Activated gamma-delta T cell treated with anti-CD3 and anti-CD28 coated beads, Interleukin-2, amount 50 U/mL, for 16 hours (primary cell): ENCODE data around the gene PDE3A.

Source experiments
- DNase-seq: peaks from one replicate; pipeline ENCODE4 v3.0.0-alpha.2; 2020; ENCODE audit warnings: low read depth

Gene PDE3A

DNA sequence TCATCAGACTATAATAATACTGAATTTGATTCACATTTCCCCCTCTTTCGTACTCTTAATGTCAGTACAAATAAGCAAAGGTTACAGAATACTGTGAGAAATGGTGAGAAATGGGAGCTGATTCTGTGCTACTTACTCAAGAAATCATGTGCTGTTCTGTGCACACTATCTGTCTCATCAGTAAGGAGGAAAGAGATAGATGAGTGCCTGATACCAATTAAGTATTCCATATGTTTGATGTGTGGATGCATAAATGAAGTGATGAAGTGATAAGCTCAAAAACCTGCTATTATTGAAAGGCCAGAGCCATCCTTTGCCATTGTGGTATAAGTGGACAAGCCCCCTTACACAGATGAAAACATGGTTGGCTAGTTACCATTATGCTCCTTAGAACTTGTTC, 127.7 kb downstream of the PDE3A start:
- no peak for DNase-seq

DNA sequence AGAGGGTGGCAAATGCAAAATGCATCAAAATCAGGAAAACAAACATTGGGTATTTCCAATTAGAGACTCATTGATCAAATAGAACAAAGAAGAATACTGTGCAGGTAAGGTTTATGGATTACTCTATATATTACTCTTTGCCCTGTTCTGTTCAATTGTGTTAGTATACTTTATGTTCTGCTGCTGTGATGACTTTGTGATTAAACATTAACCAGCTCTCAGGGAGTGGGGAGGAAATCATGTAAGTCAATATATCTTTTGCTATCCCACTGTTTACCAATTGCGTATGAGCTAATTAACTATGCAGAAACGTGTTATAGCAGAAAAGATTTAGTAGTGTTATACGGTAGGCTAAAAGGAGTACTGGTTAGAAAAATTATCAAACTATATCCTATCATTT, 129.4 kb downstream of the PDE3A start:
- DNase-seq = no peak

- DNase-seq = no peak
Observed at GRCh38 chr12:20501958-20502357, 133.6 kb downstream of the PDE3A start.

DNA sequence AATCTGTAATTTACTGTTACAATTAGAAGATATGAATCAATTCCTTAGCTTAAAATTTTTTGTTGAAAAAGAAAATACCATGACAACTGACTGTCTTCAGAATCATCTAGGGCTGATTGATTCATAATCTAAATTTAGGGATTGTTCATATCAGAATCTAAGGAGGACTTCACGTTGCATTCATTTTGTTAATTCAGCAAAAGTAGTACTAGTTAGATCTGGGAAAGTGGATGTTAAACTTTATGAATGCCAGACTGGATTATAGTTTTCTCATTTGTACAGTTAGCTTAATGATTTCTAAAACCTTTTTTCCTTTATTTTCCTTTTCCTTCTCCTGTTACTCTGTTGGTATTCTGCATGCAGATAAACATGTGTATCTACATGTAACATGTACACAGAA, 135.5 kb downstream of the PDE3A start:
- no peak for DNase-seq

DNA sequence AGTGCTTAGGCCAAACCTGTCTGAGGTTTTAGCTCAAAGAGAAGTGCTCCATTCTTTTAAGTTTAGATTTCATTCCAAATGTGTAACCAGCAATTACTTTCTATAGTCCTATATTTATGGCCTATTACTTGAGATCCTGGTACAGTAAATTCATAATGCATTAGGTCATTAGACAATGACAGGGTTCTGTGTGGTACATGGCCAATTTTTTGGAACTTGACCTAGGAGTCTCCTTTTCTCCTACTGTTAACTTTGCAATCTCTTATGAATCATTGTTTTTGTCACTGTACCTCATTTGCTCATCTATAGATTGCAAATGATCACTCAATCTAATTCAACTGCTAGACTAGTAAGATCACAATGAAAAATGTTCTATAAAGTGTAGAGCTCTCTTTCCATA, 136.7 kb downstream of the PDE3A start:
- no peak for DNase-seq

DNA sequence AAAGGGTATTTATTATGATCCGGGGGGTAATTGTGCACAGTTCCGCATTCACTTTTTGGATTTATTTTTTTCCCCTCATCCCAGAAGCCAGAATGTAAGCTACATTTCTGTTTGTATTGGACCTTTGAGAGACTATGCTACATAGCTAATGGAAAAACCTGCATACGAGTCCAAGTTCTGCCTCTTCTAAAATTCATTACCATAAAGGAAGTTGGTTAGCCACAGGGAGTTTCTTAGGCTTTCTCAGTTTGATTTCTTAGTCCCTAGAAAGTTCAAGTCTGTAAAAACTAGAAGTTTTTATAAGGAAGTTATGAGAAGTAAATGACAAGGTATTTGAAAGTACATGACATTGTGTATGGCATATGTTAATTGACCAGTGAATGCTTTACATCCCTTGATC, 138.7 kb downstream of the PDE3A start:
- no peak for DNase-seq

GRCh38 chr12:20507711-20508110, 139.4 kb downstream of the PDE3A start:
- no peak for DNase-seq

GRCh38 chr12:20508359-20508758, 140.0 kb downstream of the PDE3A start:
- no peak for DNase-seq

DNA sequence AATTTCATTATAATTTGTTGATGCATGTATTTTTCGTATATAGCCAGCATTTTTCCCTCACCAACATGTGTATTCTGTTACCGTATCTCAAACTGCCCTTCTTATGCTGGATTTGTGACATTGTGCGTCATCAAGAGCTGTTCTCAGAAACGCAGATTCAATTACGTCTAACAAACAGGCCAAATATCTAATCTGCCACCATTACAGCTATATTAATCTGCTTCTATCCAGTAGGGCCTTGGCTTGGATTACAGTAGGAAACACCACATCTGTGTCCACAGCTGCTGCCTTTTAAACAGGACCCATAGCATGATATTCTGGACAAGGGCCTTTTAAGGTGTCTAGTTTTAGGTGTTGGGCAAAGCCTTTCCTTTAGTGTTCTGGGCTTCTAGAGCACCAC, 140.6 kb downstream of the PDE3A start:
- no peak for DNase-seq

DNA sequence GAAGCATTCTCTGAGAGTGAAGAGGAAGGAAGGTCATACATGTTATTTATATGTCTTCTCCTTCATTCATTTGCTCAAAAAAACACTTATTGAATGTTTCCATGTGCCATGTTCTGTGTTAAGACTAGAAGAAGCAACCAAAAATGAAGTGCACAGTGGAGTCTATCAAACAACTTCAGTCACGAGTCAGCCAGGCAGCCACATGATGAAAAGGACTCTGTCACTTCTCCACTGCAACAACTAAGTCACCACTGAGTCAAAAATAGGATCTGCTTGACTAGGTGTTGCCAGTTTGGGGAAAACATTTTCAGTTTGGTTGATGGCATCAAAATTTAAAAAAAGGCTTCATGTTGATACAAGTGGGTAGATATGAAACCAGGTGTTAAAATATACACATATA, 142.5 kb downstream of the PDE3A start:
- DNase-seq = no peak

- DNase-seq = no peak
Observed at GRCh38 chr12:20513189-20513588, 144.9 kb downstream of the PDE3A start.

DNA sequence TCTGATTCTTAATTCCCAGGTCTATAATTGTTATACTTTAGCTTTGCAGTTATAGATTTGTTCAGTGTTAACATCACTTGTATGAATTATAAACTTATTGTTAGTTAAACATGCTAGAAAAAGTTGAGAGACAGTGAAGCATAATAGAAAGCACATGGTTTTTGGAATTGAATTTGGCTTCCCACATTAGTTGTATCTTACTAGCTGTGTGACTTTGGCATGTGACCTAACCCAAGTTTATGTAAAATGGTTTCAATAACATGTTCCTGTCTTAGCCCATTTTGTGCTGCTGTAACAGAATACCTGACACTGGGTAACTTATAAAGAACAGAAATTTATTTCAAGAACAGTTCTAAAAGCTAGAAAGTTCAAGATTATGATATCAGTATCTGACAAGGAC, 146.3 kb downstream of the PDE3A start:
- no peak for DNase-seq

- DNase-seq = no peak
Observed at GRCh38 chr12:20520532-20520931, 152.2 kb downstream of the PDE3A start.

- DNase-seq = no peak
Observed at GRCh38 chr12:20523658-20524057, 155.3 kb downstream of the PDE3A start.

- no peak for DNase-seq
Observed at GRCh38 chr12:20524113-20524512, 155.8 kb downstream of the PDE3A start.

GRCh38 chr12:20525064-20525610, 156.8 kb downstream of the PDE3A start:
- no peak for DNase-seq

DNA sequence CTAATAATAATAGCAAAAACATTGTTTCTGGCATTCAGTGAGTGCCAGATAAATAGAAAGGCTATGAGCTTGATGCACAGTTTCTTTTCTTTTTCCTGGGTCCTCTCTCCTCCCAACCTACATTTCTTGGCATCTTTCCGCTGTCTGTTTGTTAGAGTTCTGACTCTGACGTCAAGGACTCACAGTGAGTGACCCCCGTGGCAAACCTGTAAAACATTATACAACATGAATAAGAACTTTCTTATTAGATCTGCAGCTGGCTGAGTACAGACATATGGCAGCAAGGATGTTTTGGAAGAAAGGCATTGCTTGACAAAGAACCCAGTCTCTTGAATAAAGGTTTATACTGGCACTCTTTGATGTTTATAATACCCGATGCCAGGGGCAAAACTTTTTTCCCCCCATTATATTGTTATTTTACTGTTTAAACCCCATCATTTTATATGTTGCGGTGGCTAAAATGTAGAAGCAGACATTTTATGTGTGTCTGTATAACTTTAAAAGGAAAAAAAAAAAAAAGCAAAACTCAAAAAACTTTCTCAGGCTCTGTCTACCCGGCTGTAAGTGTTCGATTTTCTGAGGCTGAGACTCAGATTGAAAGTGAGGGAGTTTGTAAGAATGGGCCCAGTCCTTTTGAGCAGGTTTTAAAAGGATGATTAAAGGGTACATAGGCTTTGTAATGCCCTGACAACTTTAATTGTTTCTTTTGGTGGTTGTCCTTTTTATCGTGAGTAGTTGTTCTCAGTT, 159.3 kb downstream of the PDE3A start:
- DNase-seq = no peak

DNA sequence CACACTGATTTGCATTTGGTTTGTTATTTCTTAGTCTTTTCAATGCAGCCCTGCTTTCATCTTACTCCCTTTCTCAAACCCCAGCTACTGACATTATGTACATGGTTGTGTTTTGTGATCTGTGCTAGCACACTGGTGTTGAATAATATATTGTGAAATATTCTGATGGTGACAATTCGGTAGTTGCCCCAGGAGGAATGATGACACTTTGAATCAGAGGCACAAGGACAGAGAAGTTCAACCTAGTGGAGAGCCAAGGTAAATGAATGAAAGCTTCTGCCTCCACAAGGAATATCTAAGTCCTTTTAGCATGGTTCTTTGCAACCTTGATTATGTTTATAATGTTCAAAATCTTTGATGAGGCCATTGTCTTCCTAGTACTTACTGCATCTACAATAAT, 159.9 kb downstream of the PDE3A start:
- DNase-seq = no peak

DNA sequence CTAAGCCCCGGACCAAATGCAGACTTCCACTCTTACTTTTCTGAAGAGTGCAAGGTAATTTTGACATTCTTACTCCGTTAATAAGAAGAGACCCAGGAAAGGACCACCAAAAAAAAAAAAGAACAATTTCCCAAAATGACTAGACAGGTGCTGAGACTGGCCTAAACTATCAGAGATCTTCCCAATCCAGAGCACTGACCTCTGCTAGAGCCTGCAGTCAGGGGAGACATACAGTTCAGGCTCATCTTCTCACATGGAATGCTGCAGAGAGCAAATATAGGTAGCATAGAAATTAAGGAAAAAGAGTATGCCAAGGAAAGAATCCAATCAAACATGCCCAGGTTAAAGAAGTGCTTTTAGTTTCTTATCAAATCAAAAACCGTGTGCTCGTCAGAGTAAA, 177.9 kb downstream of the PDE3A start:
- no peak for DNase-seq

DNA sequence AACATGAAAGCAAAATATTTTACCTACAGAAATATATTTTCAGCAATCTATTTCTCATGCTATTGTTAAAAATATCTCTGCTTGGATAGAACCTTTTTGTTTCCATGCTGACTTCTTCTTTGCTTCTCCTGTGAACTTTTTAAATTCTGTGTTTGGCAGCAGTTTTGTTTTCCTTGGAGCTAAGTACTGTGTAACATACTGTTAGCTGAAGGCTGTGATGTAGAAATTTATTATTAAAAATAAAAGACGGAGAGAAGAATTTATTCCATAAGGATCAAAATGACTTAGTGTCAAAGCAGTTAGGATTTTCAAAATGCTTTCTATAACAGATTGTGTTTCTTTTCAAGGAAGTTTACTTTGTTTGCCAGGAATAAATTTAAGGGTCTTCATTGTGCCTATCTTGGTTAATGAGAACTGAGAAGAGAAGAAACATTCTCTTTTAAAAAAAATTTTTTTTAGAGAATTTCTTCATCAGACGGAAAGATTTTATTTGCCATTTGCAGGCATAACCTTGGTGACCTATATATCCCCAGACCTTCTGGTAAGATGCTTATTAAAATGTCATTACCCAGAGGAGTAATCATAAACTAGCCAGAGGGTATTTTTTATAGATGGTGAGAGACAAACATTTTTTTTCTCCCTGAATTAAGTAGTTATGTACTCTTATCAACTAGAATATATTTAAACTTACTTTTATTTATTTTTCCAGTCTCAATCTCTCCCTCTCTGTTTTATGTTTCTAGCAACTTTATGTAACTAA, 179.7 kb downstream of the PDE3A start:
- no peak for DNase-seq

DNA sequence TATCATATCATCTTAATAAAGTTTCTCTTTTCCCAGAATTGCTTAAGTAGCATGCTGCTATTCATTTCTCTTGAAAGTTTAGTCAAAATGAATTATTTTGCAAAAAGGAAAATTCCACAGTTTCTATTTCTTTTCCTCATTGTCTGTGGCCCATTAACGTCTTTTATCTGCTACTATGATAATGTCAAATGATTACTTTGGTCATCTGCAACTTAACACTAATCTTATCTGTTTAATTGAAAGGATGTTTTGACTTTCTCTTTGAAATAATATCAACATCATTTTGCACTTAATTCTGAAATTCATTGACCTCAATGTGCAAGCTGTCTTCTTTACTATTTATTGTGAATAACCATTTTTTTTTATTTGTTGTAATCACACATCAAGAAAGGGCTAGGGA, 180.3 kb downstream of the PDE3A start:
- DNase-seq = no peak

GRCh38 chr12:20549108-20549719, 180.9 kb downstream of the PDE3A start:
- no peak for DNase-seq
